HG03378 (cell line): Measurements from ENCODE around the gene SLC35B2.

Experiments used
- ATAC-seq: cut with Tn5 transposase; IDR thresholded peaks from one replicate; pipeline ENCODE4 v1.9.1; 2021; ENCODE audit warnings: mild to moderate bottlenecking, moderate library complexity; ENCODE audit not compliant: unreplicated experiment

SLC35B2 gene

GRCh38 chr6:44257025-44257752 lies at the start of gene SLC35B2:
Gene SLC35B2 (minus strand): TSS chr6:44257528. CDS start chr6:44257410, 118 bp downstream.
- no peak for ATAC-seq

DNA sequence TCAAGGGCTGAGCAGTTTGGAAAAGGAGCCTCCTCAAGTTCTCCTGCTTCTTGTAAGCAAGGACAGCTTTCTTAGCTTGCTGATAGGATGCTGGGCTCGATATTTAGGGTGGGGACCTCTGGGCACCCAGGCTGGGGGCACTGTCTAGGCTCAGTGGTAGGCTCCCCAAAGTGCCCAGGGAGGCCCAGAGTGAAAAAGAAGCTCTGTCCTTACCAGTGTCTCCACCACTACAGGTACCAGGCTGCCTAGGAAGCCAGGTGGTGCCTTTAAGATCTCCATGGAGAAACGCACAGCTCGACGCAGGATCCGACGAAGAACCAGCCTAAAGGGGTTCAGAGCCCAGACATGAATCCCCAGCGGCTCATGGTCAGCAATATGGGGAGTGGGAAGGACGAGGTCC lies 49.4 kb upstream of the SLC35B2 start:
- no peak for ATAC-seq

GRCh38 chr6:44305200-44305725 lies 47.9 kb upstream of the SLC35B2 start:
- ATAC-seq: no peak

DNA sequence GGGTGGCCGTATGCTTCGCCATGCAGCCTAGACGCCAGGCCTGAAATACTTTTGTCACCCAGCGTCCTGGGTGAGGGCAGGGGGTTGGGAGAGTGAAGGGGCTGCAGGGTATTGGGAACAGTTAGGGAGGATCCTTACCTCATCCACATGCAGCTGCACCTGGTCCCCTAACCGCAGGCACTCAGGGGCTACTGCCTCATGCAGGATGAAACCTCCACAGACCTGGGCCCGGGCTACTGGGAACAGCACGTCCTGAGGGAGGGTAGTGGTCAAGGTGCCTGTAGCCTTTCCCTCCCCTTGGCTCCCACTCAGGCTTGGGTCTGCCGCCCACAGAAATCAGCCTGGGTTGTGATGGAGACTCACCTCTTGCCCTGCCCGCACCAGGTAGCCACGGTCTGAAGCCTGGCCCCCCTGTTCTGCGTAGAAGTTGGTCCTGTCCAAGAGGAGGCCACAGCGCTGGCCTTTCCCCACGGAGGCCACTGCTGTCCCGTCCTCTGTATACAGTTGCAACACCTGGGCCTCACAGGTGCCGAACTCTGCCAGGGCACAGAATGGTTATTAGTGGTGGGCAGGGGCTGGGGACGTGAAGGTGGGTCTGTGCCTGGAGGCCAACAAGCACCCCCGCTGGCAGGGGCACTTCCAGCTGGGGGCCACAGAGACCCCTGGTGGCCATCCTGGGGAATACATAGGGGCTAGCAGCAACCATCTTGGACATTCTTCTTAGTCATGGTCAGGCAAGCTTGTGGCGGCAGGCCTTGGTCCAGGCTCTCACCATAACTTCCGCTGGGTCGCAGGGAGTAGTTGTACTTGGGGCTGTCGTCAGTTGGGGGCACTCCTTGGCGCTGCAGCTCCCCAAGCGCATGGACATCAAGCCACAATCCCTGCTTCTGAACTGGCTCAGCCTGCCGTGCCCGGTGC lies 47.2 kb upstream of the SLC35B2 start:
- ATAC-seq: no peak

GRCh38 chr6:44303842-44304241 lies 46.5 kb upstream of the SLC35B2 start:
- ATAC-seq: no peak

GRCh38 chr6:44302856-44303255 lies 45.5 kb upstream of the SLC35B2 start:
- ATAC-seq: no peak

- ATAC-seq: no peak
Measured at GRCh38 chr6:44301782-44302564, 44.6 kb upstream of the SLC35B2 start.

DNA sequence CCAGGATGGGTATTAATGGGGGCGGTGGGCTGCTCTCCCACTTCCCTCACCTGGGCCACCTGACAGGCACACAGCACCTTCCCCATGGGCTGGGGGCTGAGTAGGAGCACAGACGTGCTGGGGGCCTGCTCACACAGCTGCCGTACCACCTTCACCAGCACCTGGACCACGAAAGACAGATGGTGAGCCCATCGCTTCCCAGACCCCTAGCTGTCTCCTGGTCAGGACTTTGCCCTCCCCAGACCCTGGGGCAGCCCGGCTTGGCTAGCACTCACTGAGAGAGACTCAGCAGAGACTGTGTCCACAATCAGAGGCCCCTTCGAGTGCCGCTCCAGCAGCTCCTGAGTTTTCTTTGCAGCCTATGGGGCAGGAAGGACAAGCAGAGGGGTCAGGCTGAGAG lies 43.8 kb upstream of the SLC35B2 start:
- no peak for ATAC-seq

GRCh38 chr6:44300292-44300823 lies 43.0 kb upstream of the SLC35B2 start:
- ATAC-seq: no peak

GRCh38 chr6:44298864-44299263 lies 41.5 kb upstream of the SLC35B2 start:
- no peak for ATAC-seq

GRCh38 chr6:44298055-44298803 lies 40.9 kb upstream of the SLC35B2 start:
- ATAC-seq: no peak

- ATAC-seq: no peak
Measured at GRCh38 chr6:44297063-44298038, 40.0 kb upstream of the SLC35B2 start.

- no peak for ATAC-seq
Measured at GRCh38 chr6:44294832-44295791, 37.8 kb upstream of the SLC35B2 start.

GRCh38 chr6:44292661-44293365 lies 35.5 kb upstream of the SLC35B2 start:
- no peak for ATAC-seq

- ATAC-seq: no peak
Measured at GRCh38 chr6:44291841-44292240, 34.5 kb upstream of the SLC35B2 start.

DNA sequence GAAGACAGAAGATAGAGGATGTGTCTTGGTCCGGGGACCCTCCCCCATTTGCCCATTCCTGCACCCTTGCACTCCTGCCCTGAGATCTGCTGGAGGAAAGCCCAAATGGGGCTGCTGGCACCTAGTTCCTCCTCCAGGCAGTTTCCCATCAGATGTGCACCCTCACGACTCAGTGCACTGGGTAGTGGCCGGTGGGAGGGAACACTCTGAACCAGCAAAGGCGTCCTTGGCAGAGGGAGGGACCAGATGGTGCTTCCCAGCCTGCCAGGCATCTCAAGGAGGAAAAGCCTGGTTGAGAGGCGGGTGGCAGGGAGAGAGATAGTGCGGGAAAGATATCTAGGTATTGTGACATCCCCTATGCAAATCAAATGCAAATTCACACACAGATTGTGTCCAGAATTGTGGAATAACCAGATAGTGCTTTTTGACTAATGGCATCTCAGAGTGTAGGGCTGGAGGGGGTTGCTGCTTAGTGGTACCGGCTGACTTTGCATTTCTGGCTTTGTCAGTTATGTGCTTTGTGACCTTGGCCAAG lies 32.5 kb upstream of the SLC35B2 start:
- no peak for ATAC-seq

DNA sequence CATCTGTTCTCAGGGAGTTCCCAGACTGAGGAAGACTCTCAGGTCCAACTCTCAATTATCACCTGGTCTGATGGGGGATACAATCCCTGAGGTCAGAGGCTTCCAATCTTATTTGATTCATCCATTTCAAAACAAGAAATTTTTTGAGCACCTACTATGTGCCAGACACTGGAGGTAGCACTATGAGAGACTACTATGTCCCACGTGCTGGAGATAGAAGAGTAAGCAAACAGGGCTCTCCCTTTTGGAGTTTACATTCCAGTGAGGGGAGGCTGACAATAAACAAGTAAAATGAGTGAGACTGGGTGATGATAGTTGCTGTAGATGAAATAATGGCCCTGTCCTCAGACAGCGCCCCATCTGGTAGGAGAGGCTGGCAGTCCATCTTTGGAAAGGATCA lies 29.4 kb upstream of the SLC35B2 start:
- ATAC-seq: no peak
